ENCODE results near the gene DENND5B.
"Not testable (repeated sequence)": the region's sequence is repeated elsewhere in the genome, so short reads cannot be mapped to it uniquely, and the experiment has no call there.

Gene DENND5B

GRCh38 chr12:31460024-31460423 lies 130.9 kb downstream of the DENND5B start:
- no peak for DNase-seq

GRCh38 chr12:31456562-31456961 lies 134.4 kb downstream of the DENND5B start:
- no peak for DNase-seq

GRCh38 chr12:31444736-31445135 lies 146.2 kb downstream of the DENND5B start:
- no peak for DNase-seq

- DNase-seq: no peak
Observed at GRCh38 chr12:31440586-31440985, 150.3 kb downstream of the DENND5B start.

GRCh38 chr12:31440134-31440533 lies 150.8 kb downstream of the DENND5B start:
- DNase-seq: no peak

DNA sequence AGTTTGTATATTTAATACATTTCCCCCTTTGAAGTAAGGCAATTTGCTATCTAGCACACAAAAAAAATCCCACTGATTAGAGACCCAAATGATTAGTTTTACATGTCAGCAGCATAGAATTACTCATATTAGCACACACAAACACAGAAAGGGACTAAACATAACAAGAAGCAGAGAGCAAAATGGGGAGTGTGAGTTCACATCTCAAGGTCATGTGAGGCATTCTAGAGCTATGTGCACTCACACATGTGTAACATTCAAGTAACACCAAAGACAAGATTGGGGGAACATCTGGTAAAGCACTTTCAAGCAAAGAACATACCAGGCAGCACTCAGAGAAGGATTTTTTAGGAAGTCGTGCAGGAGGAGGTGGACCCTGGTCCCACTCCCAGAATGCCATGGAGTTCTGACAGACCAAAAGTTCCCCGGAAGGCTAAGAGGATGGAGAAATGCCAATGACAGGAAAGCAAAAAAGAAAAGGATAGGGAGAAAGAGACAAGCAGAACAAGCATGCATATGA lies 159.2 kb downstream of the DENND5B start:
- DNase-seq: no peak

GRCh38 chr12:31423405-31423804 lies 167.5 kb downstream of the DENND5B start:
- no peak for DNase-seq

GRCh38 chr12:31412292-31412801 lies 178.6 kb downstream of the DENND5B start:
- no peak for DNase-seq

- no peak for DNase-seq
Observed at GRCh38 chr12:31408763-31409162, 182.2 kb downstream of the DENND5B start.

DNA sequence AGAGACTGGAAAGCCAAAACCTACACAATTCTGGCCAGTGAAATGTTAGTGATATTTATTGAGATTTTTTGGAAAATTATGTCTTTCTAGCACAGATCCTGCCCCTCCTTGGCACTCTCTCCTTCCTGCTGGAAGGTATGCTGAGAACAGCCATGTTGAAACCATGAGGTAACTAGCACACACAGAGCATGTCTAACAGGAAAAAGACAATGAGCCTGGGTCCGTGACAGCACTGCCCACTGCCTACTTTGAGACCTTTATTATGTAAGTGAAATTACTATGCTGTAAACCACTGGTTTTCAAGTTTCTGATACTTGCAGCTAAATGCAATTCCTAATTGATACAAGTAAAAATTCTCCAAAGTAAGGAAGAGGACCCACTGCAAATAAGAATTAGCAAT lies 183.4 kb downstream of the DENND5B start:
- DNase-seq: no peak

- DNase-seq: no peak
Observed at GRCh38 chr12:31406345-31406744, 184.6 kb downstream of the DENND5B start.

DNA sequence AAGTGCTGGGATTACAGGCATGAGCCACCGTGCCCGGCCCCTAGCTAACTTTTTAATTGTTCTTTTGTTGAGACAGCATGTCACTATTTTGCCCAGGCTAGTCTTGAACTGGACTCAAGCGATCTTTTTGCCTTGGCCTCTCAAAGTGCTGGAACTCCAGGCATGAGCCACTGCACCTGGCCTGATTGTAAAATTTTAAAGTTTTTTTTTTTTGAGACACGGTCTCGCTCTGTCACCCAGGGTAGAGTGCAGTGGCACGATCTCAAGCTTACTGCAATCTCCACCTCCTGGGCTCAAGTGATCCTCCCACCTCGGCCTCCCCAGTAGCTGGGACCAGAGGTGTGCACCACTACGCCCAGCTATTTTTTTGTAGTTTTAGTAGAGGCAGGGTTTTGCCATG lies 185.9 kb downstream of the DENND5B start:
- DNase-seq: no peak

DNA sequence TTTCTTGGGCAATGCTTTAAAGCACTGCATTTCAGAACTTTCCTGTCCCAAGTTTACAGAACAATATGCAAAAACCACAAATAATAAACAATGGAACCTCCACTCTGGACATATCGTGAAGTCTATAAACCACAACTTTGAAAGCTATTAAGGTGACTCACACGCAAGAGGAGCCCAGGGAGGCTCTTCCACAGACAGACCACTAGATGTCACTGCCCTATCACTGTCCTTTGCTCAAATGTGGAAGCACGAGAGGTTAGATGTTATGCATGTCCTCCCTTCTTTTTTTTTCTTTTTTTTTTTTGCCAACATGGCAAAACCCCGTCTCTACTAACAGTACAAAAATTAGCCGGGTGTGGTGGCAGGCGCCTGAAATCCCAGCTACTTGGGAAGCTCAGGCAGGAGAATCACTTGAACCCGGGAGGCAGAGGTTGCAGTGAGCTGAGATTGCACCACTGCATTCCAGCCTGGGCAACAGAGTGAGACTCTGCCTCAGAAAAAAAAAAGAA lies 187.8 kb downstream of the DENND5B start:
- DNase-seq: peak; percentile 13

GRCh38 chr12:31393004-31393550 lies 197.9 kb downstream of the DENND5B start:
- no peak for DNase-seq

- no peak for DNase-seq
Observed at GRCh38 chr12:31390991-31391390, 199.9 kb downstream of the DENND5B start.

GRCh38 chr12:31388713-31389112 lies 202.2 kb downstream of the DENND5B start:
- DNase-seq: no peak

DNA sequence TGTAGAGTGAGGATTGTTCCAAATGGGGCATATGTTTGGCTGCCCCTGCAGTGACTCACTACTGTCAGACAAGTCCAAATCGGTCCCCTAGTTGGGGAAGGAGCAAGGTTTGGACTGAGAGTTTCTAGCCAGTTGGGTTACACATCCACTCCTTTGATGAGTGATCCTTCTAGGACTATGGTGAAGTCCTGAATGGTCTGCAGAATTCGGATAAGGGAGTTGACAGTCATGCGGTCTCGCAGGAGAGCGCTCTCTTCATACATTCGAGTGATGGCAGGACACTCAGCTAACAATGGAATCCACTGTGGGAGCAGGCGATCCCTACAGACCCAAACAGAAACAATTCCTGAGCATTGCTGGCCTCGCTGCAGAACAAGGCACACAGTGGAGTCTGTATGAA lies 203.5 kb downstream of the DENND5B start:
- no peak for DNase-seq

DNA sequence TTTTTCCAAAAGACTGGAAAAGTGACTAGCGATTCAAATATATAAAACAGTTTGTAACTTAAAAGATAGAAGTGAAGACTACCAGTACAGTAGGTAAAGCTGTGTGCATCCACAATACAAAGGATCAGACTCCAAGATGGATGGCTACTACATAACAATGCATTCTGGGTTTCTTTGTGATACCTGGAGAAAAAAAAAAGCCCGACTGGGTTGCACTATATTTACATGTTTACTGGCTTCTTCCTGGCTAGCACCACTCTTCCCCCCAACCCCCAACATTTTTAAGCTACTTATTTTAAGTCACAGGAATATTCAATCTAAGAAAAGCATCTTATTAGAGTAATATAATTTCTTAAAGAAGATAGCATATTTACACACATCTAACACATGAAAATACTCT lies 203.9 kb downstream of the DENND5B start:
- DNase-seq: no peak

DNA sequence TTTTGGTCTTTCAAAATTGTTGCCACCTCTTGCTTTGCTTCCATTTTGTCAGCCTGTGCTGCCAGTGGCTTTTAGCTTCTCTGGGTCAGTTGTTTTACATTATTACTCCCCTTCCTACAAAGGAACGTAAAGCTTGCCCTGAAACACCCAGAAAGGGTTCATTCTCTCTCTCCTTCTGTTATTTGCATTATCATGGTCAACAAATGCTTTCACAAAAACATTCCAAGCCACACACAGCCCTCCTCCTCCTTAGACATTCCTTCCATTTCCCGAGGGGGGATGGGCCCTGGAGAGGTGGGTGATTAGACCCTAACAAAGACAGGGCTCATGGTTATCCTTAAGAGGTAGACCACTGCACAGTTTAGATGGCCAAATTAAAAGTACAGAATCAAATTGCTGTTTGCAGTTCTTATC lies 204.6 kb downstream of the DENND5B start:
- DNase-seq: no peak

GRCh38 chr12:31377210-31377609 lies 213.7 kb downstream of the DENND5B start:
- not testable (repeated sequence) for DNase-seq

- not testable (repeated sequence) for DNase-seq
Observed at GRCh38 chr12:31375422-31375821, 215.5 kb downstream of the DENND5B start.

DNA sequence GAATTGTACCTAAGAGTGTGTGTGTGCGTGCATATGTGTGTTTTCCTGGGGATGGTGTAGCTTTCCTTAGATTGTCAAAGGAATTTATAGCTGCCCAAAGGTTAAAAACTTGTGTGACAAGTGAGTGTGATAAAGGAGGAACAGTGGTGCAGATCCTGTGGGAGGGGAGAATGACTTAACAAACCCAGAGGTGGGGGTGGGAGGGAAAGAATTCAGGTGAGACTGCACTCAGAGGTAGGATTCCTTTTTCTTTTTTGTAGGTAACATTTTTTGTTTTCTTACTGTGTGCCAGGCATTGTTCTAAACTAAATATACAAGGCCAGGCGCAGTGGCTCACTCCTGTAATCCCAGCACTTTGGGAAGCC lies 219.7 kb downstream of the DENND5B start:
- no peak for DNase-seq

- no peak for DNase-seq
Observed at GRCh38 chr12:31370531-31371255, 220.2 kb downstream of the DENND5B start.
